ENCODE measurements around the gene CNTFR.
A peak's percentile ranks its signal among the peaks of the same experiment; 100 is the strongest.

Gene CNTFR

GRCh38 chr9:34620061-34620994 lies 30.8 kb upstream of the CNTFR start, which contains the start of gene DCTN3:
Gene DCTN3, minus strand, starts transcription at chr9:34620495. Its CDS starts 31 bp downstream, at chr9:34620464.
- peak; percentile 92 for DNase-seq (ENCODE audit: low spot score)

GRCh38 chr9:34615132-34615531 lies 25.6 kb upstream of the CNTFR start:
- no peak for DNase-seq (ENCODE audit: low spot score)

GRCh38 chr9:34612788-34613390 lies 23.4 kb upstream of the CNTFR start:
- DNase-seq (ENCODE audit: low spot score): peak; percentile 80

DNA sequence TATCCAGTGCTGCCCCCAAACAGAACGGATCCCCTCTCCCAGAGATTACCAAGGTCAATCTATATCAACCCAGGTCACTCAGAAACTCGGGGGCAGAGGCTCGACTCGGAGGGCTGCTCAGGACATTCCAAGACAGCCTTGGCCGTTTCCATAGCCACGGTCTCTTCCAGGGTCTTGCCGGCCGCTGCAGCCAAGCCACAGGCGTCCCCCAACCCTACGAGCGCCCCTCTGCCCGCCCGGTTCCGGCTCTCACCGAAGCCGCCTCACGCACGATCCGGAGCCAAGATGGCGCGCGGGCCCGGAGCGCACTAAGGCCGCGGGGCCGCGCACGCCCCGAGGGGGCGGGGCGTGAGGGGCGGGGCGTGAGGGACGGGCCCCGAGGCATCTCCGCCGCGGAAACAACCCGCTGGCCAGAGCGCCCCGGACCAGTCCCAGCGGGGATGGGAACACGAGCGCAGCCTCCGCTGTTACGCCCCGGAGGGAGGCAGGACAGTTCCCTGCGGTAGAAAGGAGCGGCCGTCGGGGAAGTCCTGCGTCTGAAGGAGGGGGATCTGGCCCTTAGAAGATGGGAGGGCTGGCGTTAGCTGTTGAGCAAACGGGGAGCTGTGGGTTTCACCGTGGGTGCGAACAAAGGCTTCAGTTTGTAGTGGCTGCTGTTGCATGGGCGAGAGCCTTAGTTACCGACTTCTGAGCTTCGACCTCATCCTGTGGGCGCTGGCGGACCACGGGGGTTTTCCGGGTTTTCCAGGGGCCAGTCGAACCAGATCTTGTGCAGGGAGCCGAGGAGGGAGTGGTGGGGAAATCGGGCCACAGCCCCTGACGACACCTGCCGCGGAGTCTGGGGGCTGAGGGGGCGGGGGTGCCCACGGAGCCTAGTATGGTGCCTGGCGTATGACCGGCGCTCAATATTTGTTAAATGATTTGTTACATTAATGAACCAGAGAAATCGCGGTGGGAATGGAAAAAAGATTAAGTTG lies 22.6 kb upstream of the CNTFR start, which contains the start of gene RPP25L:
Gene RPP25L (minus strand): TSS at position 287 of the 977 bp plus-strand sequence. CDS start 801 bp downstream, outside the sequence.
- DNase-seq (ENCODE audit: low spot score): peak; percentile 80

DNA sequence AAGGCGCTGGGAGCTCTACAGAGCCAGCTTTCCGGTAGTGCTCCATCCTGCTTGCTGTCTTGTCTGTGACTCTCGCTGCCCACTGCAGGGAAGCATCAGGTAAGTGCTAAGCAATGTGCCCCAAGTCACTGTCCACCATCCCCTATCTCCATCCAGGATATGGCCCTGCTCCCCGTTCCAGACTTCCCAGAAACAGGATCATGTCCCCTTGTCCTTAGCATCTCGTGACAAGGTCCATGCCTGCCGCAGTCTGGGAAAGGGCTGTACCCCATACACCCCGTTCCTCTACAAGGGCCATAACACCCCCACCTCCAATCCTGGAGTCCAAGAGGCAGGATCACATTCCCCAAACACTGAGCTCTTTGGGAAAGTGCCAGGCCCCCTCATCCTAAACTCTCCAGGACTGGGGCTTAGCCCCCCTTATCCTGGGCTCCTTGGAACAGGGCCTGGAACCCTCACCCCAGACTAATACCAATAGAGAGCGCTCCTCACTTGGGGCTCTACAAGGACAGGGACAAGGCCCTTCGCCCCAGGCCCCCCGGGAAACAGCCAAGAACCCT lies 21.8 kb upstream of the CNTFR start:
- no peak for DNase-seq (ENCODE audit: low spot score)

DNA sequence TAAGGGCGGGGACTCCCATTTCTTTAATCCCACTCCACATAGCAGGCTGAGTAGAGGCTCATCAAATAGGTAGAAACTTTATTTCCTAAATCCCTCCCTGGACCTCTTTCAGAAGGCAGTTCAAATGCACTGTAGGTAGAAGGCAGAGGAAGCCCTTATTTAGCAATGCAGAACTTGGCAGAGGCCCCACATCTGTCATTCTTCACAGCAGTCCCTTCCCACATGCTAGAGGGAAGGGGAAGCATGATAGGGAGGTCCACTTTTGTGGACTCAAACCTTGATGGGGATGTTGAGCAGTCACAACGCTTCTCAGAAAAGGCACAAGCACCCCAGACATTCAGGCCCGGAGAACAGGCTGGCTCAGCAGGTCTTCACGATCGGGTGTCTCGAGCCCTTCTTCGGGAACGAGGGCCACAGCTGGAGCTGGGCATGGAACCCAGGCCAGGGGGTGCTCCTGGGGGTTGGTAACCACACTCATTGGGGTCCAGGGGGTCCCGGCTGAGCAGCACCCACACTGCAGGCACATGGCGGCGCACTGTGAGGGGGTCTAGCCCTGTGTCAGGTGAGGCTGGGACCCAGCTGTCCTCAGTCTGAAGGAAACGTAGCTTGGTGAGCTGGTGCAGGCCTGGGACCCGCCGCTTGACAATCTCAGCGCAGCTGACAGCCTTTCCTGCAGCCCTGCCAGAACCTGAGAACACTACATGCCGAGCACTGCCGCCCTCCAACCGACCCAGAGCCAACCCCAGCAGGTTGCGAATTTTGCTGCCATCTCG lies 21.1 kb upstream of the CNTFR start:
- DNase-seq (ENCODE audit: low spot score): no peak

GRCh38 chr9:34607331-34607730 lies 17.8 kb upstream of the CNTFR start:
- DNase-seq (ENCODE audit: low spot score): no peak

DNA sequence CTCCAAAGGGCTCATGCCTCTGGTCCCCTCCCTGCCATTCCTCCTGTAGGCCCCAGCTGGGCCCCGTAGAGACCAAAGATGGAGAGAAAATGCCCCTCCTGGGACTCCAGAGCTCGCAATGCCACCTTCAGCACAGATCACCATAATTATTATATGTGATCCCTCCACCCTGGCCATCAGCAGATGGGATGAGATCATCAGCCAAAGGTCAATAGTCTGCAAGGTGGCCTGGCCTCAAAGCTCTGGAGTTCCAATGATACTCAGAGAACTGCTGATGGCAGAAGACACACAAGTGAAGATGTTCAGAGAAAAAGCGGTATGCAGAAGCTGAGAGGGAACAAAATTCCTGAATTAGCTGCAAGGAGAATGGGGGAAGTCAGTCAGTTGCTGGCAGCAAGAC lies 17.4 kb upstream of the CNTFR start:
- no peak for DNase-seq (ENCODE audit: low spot score)

DNA sequence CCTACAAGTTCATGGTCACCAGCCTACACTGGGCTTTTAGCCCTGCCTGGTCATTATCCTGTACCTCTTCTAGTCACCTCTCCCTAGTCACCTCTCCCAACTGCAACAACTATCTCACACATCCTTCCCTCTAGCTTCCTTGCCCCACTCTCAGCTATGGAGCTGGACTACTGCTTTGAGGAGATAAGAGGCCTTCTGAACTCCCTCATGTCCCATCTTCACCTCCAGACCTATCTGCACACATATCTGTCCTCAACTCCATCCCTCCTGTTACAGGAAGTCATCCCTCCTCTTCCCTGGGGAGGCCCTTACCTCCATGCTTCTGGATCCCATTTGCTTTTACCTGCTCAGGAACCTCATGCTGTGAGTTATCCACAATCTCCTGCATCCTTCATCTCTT lies 16.7 kb upstream of the CNTFR start:
- DNase-seq (ENCODE audit: low spot score): no peak

GRCh38 chr9:34603610-34604231 lies 14.2 kb upstream of the CNTFR start:
- peak; percentile 62 for DNase-seq (ENCODE audit: low spot score)

- no peak for DNase-seq (ENCODE audit: low spot score)
These were observed 12.5 kb upstream of the CNTFR start for GRCh38 chr9:34601937-34602573.

DNA sequence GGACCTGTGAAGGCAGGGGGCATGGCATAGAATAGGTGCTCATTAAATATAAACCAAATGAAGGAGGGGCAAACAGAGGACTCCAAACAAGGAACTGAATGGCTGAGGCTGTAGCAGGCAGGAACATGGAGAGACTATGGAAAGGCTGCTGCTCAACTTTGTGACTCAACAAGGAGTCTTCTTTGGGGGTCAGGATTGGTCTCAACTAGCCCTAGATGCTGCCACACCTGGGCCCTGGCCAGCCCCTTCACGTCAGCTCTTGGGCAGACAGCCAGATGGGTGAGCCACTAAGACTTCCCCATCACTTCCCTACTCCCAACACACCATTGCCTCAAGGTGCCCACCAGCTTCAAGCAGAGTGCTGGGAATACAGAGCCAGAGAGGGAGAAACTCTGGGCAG lies 11.4 kb upstream of the CNTFR start:
- DNase-seq (ENCODE audit: low spot score): no peak

- DNase-seq (ENCODE audit: low spot score): no peak
These were observed 10.0 kb upstream of the CNTFR start for GRCh38 chr9:34599546-34599945.

DNA sequence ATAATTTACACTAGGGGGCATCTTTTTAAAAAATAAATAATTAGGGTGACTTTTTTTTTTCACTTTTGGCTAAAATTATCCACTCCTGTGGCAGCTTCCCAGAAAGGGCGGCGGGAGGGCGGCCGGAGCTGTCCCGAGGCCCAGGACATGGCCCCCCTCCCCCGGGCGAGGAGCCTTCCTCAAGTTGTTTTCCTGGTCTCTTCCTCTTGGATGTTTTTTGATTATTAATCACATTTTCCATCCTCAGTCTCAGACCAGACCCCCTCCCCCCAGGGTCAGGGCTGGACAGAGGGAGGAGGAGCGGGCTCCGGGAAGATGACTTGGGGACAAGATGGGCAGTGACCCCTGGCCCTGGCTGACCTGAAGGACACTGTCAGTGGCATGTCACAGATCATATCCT lies 4.7 kb upstream of the CNTFR start:
- DNase-seq (ENCODE audit: low spot score): no peak

- DNase-seq (ENCODE audit: low spot score): no peak
These were observed 3.5 kb upstream of the CNTFR start for GRCh38 chr9:34592895-34593601.

DNA sequence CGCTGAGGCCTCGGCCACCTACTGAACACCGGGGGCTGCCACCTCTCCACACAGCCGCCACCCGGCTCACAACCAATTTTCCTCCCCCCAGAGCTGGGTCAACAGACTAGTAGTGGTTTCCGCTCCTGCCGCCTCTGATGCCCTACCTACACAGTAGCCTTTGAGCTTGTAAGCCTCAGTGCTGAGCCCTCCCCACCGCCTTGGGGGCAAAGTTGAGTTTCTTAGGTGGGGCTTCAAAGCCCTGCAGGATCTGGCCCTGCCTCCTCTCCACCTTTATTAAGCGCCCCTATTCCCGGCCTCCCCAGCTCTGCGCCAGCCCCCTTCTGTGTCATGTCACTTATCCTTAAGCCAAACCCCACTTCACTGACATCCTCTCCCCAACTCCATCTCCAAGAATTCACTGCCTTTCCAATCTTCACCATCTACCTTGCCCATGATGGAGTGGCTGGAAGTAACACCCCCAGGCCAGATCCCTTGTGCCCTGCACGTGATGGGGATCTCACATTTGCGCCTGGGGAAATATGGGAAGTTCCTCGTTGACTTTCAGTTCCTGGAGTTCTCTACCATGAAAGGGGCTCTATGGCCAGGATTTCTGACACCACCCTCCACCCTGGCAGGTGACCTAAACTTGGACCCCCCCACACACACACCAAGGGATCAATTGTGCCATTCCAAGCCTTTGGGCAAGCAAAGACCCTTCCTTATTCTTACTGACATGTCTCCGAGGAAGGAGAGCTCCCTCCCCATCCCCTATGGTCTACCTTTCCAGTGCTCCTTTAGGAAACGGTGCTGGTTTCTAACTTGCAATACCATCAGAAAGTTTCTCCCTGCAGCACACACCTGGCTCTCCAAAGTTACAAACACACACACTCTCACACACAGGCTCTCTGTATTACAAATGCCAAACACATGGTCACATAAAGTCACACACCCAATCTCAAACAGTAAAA lies 2.7 kb upstream of the CNTFR start:
- no peak for DNase-seq (ENCODE audit: low spot score)

GRCh38 chr9:34591248-34591916 lies 1.9 kb upstream of the CNTFR start:
- peak; percentile 70 for DNase-seq (ENCODE audit: low spot score)
